ENCODE measurements around the gene GPR63.

GRCh38 chr6:96789871-96790270, 47.4 kb downstream of the GPR63 start:
- TF ChIP-seq EZH2 (IDR thresholded peaks at IDR 0.05) (no peak), CTCF (IDR thresholded peaks at IDR 0.05) (no peak)
